Dedifferentiated amniotic fluid mesenchymal stem cell (primary cell): ENCODE data around the gene BDNF.

Source experiments
- DNase-seq: peaks from one replicate; pipeline ENCODE4 v3.0.0-alpha.2; 2016; ENCODE audit errors: extremely low spot score

Gene BDNF

DNA sequence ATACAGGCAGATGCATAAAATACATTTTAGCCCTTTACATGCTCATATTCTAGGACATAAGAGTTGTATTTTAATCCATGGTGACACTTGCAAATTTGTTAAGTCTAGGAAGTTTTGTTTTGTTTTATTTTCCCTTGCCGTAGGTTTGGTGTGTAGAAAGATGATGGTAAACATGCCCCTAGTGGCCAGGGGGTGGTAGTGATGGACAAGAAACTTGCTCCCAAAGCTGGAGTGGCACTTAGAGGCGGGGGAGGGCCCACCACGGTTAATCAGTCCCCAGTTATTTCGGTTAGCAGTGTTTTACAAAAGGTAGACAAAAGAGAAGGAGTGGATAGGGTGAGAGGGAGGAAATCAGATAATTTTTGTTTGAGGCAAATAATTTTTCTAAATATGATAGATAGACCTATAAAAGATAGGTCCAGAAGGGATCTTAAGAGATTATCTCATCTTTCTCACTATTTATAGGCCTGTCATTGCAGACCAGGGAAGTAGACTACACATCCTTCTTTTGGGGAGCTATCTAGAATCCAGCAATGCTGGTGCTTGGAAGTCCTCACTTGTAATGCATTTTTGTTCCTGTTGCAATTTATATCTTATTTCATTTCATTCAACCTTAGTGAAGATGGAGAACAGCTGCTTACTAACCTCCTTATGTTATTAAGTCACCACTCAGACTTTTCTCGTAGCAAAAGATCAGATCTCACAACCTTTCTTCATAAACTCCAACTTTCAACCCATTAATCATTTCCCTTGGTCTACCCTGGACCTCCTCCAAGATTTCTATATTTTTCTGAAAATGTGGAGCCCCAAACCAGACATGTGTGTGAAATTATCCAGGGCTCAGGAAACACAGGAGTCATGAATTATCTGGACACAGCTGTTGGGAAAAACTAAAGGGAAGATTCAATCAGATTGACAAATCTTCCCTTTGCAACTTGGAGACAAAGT, 5.9 kb upstream of the BDNF start:
- no peak for DNase-seq

GRCh38 chr11:27703481-27703880, 3.2 kb upstream of the BDNF start:
- DNase-seq: peak; percentile 54

GRCh38 chr11:27702811-27703210, 2.6 kb upstream of the BDNF start:
- DNase-seq: no peak

DNA sequence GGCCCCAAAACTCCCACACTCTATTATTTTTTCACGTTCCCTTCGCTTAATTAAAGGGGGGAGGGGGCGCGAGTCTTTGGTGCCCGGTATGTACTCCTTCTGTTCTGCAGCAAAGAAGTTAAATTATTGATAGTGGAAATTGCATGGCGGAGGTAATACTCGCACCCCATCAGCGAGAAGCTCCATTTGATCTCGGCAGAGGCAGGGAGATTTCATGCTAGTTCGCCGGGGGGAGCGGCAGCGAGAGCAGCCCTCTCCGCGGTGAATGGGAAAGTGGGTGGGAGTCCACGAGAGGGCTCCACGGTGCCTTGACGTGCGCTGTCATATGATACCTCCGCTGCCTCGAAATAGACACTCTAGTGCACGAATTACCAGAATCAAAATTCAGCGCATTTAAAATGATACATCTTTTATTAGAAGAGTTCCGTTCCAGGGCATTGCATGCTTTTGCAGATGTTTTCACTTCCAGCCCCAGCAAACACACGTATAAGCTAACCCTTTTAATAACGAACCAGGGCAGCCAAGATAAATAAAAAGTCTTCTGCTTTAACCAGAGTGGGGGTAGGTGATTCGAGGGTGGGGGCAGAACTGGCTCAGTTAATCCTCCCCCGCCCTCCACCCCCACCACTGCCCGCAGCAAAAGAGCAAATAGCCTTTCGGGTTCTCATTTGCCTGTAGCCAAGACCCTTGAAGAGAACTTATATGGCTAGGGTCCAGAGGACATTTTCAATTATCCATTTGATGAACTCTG, 1.3 kb upstream of the BDNF start:
- peak; percentile 75 for DNase-seq

- DNase-seq: no peak
Measured at GRCh38 chr11:27699926-27700350, 317 bp downstream of the BDNF start.

DNA sequence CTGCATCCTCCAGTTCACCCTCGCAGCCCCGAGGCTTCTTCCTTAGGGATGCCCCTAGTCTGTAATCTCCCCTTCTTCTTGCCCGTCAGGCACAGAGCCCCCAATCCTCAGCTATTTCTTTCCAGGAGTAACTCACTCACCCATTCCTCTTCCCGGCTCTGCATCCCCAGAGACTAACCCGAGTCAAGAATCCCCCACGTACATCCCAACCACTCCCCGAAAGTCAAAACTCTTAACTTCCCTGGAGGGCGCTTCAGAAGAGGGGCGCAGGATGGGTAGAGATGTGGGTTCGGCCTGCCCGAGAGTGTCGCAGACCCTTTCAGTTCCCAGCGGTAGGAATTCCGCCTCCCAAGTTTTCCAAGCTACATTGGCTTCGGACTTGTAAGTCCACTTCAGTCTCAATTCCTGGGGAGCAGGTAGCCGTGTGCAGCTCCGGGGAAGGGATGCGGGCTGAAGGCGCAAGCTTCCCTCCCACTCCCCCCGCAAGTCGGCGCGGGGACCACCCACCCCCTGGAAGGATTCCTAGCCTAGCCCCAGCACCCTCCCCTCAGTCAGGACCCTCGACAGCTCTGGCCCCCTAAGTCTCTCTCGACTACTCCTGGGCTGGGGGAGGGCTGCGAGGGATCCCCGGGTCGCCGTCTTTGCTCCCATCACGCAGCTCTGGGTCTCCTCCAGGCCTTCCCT, 871 bp downstream of the BDNF start:
- no peak for DNase-seq

GRCh38 chr11:27698872-27699241, 1.4 kb downstream of the BDNF start:
- peak; percentile 86 for DNase-seq

- DNase-seq: no peak
Measured at GRCh38 chr11:27697679-27698275, 2.5 kb downstream of the BDNF start.

GRCh38 chr11:27696961-27697360, 3.3 kb downstream of the BDNF start:
- no peak for DNase-seq

- peak; percentile 57 for DNase-seq
Measured at GRCh38 chr11:27696115-27696514, 4.1 kb downstream of the BDNF start.

- peak; percentile 49 for DNase-seq
Measured at GRCh38 chr11:27694992-27695391, 5.3 kb downstream of the BDNF start.

DNA sequence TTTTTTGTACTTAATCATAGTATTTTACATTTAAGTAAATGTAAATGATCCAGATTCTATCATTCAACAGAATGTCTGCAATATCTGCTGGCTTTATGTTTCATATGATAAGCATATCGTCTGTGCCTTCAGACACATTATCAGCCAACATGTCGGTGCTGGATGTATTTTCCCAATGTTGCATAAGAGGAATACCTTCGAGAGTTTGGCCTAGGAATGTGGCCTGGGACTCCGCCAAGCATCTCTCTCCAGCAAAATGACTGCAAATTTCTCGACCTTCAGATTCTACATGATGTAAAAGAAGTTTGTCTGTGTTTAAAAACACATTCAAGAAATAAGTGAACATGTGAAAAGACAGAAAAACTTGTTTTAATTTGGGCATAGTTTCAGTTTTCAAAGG, 6.9 kb downstream of the BDNF start:
- DNase-seq: no peak

GRCh38 chr11:27692781-27693180, 7.5 kb downstream of the BDNF start:
- DNase-seq: no peak

DNA sequence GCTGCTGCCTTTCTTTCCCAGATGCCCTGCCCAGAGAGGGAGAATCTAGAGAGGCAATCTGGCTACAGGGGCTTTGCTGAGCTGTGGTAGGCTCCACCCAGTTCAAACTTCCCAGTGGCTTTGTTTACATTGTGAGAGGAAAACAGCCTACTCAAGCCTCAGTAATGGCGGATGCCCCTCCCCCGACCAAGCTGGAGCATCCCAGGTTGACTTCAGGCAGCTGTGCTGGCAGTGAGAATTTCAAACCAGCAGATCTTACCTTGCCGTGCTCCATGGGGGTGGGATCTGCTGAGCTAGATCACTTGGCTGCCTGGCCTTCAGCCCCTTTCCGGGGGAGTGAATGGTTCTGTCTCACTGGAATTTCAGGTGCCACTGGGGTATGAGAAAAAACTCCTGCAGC, 12.2 kb downstream of the BDNF start:
- DNase-seq: no peak

DNA sequence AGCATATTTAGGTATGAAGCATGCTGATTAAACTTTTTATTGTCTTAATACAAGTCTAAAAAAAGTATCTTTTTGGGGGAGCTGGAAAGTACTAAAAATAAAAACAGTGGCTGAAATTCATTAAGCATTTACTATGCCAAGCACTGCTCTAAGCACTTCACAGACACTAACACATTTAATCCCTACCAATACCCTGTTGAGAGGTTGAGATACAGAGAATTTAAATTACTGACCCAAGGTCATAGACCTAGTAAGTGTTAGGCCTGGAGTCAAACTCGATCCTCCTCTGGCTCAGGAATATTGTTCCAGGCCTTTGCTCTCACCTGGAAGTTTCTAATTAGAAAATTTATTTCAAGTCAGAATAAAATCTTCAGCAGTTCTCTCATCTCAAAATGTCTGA, 18.6 kb downstream of the BDNF start:
- no peak for DNase-seq

DNA sequence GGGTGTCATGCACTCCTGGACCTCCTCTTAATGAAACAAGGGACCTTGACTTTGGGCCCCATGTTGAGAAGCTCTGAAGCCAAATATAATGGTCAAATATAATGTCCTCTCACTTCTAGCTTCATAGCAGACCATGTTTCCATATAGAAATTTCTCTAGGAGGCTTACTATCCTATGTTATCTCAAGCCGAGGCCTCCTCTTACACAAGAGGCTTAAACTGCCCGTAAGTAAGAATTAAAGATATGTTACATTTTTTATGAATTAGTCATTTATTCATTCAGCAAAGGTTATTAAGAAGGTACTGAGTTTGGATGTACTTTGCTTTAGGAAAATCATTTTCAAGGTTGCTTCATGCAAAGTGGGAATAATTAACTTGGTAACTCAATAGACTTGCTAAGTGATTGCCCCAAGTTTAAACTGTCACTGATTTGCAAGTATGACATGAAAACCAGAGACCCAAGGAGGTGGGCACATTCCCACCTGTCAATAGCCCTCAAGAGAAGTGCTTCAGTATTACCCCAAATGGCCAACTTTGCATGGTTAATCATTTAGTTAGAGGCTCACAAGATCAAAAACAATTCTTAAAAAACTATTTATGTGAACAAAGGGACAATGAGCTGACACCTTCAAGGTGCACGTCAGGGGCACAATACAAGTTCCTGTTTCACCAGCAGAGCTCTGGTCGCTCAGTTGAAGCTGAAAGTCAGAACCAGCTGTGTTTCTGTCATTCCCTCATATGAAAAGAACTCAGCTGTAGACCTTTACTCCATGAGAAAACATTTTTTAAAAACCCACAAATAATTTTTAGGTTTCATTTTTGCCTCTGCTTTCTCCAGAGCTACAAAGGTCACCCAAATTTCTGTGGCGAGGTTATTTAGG, 20.9 kb downstream of the BDNF start:
- no peak for DNase-seq

DNA sequence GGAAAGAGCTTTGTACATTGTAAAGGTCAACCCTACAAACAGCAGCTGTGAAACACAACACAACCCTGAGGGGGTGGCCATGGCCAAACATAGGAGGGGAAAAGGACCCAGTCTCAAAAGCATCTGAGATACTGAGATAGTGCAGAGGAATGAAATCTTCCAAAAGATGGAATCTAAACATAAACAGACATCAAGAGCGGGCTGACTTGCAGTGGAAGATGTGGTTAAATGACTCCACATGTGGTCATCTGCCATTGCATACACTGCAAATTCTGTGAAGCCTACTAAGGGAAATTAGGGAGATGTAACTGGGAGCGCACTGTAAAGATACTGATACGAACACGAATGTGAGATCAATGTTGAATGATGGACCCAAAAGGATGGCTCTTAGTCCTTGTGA, 22.0 kb downstream of the BDNF start:
- DNase-seq: no peak

DNA sequence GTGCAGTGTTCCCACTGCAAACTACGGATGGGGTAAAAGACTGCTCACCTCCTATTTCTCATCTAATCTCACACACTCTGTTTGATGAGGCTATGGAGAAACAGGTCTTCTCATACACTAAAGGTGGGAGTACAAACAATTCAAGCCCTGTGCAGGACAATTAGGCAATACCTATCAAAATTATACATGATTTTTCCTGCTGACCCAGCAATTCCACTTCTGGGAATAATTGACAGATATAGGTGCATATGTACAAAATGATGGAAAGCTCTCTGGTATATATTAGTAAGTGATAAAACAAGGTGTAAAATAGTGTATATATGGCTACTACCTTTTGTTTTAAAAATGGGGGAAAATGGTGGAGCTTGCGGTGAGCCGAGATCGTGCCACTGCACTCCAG, 23.1 kb downstream of the BDNF start:
- DNase-seq: no peak

DNA sequence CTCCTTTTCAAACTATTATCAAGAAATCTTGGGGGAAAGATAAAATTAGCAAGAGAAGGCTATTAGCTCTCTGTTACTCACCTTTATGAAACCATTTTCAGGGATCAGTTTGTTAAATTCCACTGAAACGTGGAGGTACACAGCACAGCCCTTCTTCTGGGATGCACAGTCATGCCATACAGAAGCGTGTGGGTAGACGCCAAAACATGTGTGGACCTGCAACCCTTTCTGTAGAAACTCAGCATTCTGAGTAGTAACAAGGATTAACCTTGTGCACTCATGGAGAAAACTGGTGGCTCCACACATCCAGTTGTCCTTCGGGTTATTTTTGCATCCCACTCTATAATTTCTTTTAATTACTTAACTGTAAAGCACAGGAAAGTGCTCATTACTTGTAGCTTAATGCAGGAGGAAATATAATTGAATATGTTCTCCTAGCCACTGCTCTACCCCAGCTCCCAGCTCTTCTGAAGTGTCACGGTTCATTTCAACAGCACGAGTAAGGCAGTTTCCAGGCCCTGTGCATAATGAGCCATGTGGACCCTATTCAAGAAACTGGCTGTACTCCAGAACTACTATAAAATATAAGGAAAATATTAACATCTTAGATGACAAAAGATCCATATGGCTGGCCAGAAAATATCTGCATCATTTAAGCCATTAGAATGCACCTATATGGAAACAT, 26.1 kb downstream of the BDNF start:
- no peak for DNase-seq

- DNase-seq: no peak
Measured at GRCh38 chr11:27672836-27673464, 27.3 kb downstream of the BDNF start.
